GM06990 (cell line): ENCODE data around the gene ZNF23.

Source experiments
- DNase-seq: peaks from one replicate; pipeline ENCODE4 v3.0.0-alpha.2; 2011; ENCODE audit not compliant: insufficient read length; ENCODE audit errors: extremely low read depth
- H3K27me3 ChIP-seq: replicated peaks from 2 replicates; pipeline ENCODE4 v1.6.0; 2011; ENCODE audit warnings: low read length; ENCODE audit not compliant: control insufficient read depth, insufficient read depth
- H3K36me3 ChIP-seq: 2 replicates; pipeline ENCODE4 v1.5.1; 2011; ENCODE audit warnings: low read length; ENCODE audit not compliant: control insufficient read depth, insufficient read depth
- H3K4me3 ChIP-seq: replicated peaks from 2 replicates; pipeline ENCODE4 v1.5.1; 2011; ENCODE audit warnings: low read depth, mild to moderate bottlenecking, control low read depth, low read length
- TF ChIP-seq, protein P1 (sequence below): IDR thresholded peaks from 2 replicates; pipeline ENCODE4 v1.5.1; 2011; ENCODE audit warnings: low read length, control low read depth, mild to moderate bottlenecking, inconsistent platforms; ENCODE audit not compliant: insufficient read depth, poor library complexity, severe bottlenecking

The ZNF23 gene

GRCh38 chr16:71467810-71468209, 5.8 kb upstream of the ZNF23 start:
- Histone ChIP-seq H3K4me3 (no peak overlapping the region), H3K27me3 (no peaks in the 10 kb centered on the region), H3K36me3 (no peaks in the 10 kb centered on the region)
- TF ChIP-seq, protein P1, sequence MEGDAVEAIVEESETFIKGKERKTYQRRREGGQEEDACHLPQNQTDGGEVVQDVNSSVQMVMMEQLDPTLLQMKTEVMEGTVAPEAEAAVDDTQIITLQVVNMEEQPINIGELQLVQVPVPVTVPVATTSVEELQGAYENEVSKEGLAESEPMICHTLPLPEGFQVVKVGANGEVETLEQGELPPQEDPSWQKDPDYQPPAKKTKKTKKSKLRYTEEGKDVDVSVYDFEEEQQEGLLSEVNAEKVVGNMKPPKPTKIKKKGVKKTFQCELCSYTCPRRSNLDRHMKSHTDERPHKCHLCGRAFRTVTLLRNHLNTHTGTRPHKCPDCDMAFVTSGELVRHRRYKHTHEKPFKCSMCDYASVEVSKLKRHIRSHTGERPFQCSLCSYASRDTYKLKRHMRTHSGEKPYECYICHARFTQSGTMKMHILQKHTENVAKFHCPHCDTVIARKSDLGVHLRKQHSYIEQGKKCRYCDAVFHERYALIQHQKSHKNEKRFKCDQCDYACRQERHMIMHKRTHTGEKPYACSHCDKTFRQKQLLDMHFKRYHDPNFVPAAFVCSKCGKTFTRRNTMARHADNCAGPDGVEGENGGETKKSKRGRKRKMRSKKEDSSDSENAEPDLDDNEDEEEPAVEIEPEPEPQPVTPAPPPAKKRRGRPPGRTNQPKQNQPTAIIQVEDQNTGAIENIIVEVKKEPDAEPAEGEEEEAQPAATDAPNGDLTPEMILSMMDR: no peak
- DNase-seq: peak; percentile 16

DNA sequence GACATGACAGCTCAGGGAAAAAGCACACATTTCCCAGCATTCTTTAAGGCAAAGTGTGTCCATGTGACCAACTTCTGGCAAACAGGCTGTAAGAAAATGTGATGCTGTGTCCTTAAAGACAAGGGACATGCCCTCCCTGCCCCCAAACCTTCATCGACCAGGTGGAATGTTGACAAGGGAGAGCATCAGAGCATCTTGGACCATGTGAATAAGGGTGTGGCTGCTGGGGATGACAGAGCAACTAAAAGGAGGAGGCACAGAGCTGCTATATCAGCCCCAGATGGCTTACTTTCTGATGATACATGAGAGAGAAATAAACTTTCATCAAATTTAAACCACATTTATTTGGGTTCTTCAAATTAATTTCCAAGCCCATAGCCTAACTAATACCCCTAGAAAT, 2.2 kb upstream of the ZNF23 start:
- H3K27me3 ChIP-seq: no peaks in the 10 kb centered on the region

GRCh38 chr16:71460941-71461340, 1.1 kb downstream of the ZNF23 start:
- peaks cover 3% of the 10 kb centered on the region for H3K36me3 ChIP-seq
- DNase-seq: no peak
- H3K27me3 ChIP-seq: no peaks in the 10 kb centered on the region
- TF ChIP-seq, protein P1: no peak
- H3K4me3 ChIP-seq: peak overlapping the region; percentile 97

More for the DNA sequence above, 2.2 kb upstream of the ZNF23 start:
- TF ChIP-seq, protein P1: no peak
- DNase-seq: no peak
- no peak overlapping the region for H3K4me3 ChIP-seq
- no peaks in the 10 kb centered on the region for H3K36me3 ChIP-seq

- Histone ChIP-seq H3K27me3 (no peaks in the 10 kb centered on the region), H3K4me3 (no peak overlapping the region), H3K36me3 (peaks cover 5% of the 10 kb centered on the region)
- no peak for DNase-seq
- TF ChIP-seq, protein P1: no peak
Measured at GRCh38 chr16:71460236-71460635, 1.8 kb downstream of the ZNF23 start.

- Histone ChIP-seq H3K27me3 (no peaks in the 10 kb centered on the region), H3K4me3 (no peak overlapping the region), H3K36me3 (peaks cover 6% of the 10 kb centered on the region)
- DNase-seq: no peak
- TF ChIP-seq, protein P1: no peak
Measured at GRCh38 chr16:71459510-71459909, 2.5 kb downstream of the ZNF23 start.

DNA sequence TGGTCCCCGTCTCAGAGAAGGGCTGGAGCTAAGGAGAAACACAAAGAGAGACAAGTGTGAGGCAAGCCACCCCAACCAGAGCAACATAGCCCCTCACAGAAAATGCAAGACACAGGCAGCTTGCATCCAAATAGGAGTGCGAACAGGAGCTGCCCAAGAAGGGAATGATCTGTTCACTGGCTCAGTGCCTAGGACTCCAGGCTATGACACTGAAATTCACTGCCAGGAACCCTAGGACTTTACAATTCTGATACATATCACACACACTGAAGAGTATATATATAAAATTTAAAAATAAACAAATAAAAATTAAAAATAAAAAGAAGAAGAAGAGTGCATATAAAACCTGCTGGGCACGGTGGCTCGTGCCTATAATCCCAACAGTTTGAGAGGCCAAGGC, 5.2 kb downstream of the ZNF23 start:
- Histone ChIP-seq H3K4me3 (no peak overlapping the region), H3K27me3 (no peaks in the 10 kb centered on the region), H3K36me3 (peaks cover 14% of the 10 kb centered on the region)
- TF ChIP-seq, protein P1: no peak
- DNase-seq: no peak
